HepG2 (cell line): ENCODE measurements around the gene HOXA1. TPM values are rescaled to one million over a fixed set of nuclear protein-coding genes. Genes with fewer than 3 reads are reported as not detected.

Experiments used
- ATAC-seq: fragments of 200-7000 bp; cut with Tn5 transposase; 3 replicates; pipeline ENCODE4 v1.9.1; 2020; ENCODE audit warnings: mild to moderate bottlenecking, moderate library complexity
- BruUV-seq: library from RNA; stranded (reverse); fragments of 400-500 nt; replicated peaks from 2 replicates; lab custom pipeline; 2021; lab: Mats Ljungman, UMichigan
- CTCF ChIA-PET: fragments of 300-600 bp; formaldehyde crosslinking; extraction: SDS; loops from one replicate; lab custom pipeline; 2021; ENCODE audit warnings: low total read pairs, inconsistent platforms, low intra/inter-chr PET ratio; lab: Yijun Ruan, JAX
- POLR2A ChIA-PET: fragments of 350-600 bp; sonication (Branson Sonifier 250); formaldehyde crosslinking; loops from one replicate; lab custom pipeline; 2020; ENCODE audit warnings: antibody characterized with exemption, inconsistent platforms; lab: Yijun Ruan, JAX
- DNase-seq: peaks from one replicate; pipeline ENCODE4 v3.0.0-alpha.2; 2015; ENCODE audit warnings: low spot score
- FAIRE-seq: peaks from 3 replicates; lab custom pipeline; 2011; peaks lifted over from hg19 to GRCh38; lab: Jason Lieb, UNC
- H2AFZ ChIP-seq: one replicate; pipeline ENCODE4 v1.6.1; 2011; ENCODE audit warnings: low read length, inconsistent platforms
- H3K27ac ChIP-seq: fragments of 300-600 bp; 3 replicates; pipeline ENCODE4 v1.8.0; 2011; ENCODE audit warnings: mixed run types, mild to moderate bottlenecking, mixed read lengths, low read length, inconsistent platforms; ENCODE audit not compliant: insufficient read depth; ENCODE audit errors: extremely low read length
- H3K27me3 ChIP-seq, 2 experiments: fragments of 200-600 bp in 1 of 2; 2 replicates in 1 of 2; 3 replicates in 1 of 2; pipeline versions ENCODE4 v1.6.0 to v1.8.0; 2011; ENCODE audit warnings: low read length in 2 of 2, mild to moderate bottlenecking in 2 of 2, moderate library complexity in 2 of 2, inconsistent platforms in 1 of 2; ENCODE audit not compliant: insufficient read depth in 2 of 2, control insufficient read depth in 1 of 2
- H3K36me3 ChIP-seq, 2 experiments: fragments of 200-600 bp in 1 of 2; replicated peaks in 1 of 2; 2 replicates in 1 of 2; 3 replicates in 1 of 2; pipeline versions ENCODE4 v1.5.1 to v1.8.0; 2011; ENCODE audit warnings: low read length in 2 of 2, inconsistent platforms in 1 of 2; ENCODE audit not compliant: insufficient read depth in 2 of 2, control insufficient read depth in 1 of 2
- H3K4me1 ChIP-seq: 2 replicates; pipeline ENCODE4 v1.5.1; 2012; ENCODE audit warnings: low read length, inconsistent platforms; ENCODE audit not compliant: insufficient read depth
- H3K4me2 ChIP-seq: 2 replicates; pipeline ENCODE4 v1.6.0; 2011; ENCODE audit warnings: low read depth, low read length, inconsistent platforms
- H3K4me3 ChIP-seq, 3 experiments: fragments of 200-600 bp in 1 of 3; sonication (generic), shearing (Covaris generic) in 1 of 3; replicated peaks in 1 of 3; 2 replicates each; pipeline ENCODE4 v1.5.1; 2011 to 2016; ENCODE audit warnings: low read length in 3 of 3, inconsistent platforms in 2 of 3, low read depth in 2 of 3, mild to moderate bottlenecking in 2 of 3, control low read depth in 1 of 3, mixed read lengths in 1 of 3; ENCODE audit not compliant: insufficient read depth in 1 of 3
- H3K79me2 ChIP-seq: one replicate; pipeline ENCODE4 v1.6.1; 2011; ENCODE audit warnings: low read length, inconsistent platforms; ENCODE audit not compliant: insufficient read depth
- H3K9ac ChIP-seq: 2 replicates; pipeline ENCODE4 v1.6.0; 2011; ENCODE audit warnings: mild to moderate bottlenecking, low read depth, low read length, inconsistent platforms; ENCODE audit not compliant: insufficient read depth
- H3K9me3 ChIP-seq: 2 replicates; pipeline ENCODE4 v1.5.1; 2012; ENCODE audit warnings: mild to moderate bottlenecking, low read length
- H4K20me1 ChIP-seq: 2 replicates; pipeline ENCODE4 v1.6.0; 2011; ENCODE audit warnings: inconsistent platforms, mild to moderate bottlenecking, low read length, moderate library complexity; ENCODE audit not compliant: insufficient read depth
- CENPT ChIP-seq: sonication (generic); formaldehyde crosslinking; IDR thresholded peaks from 2 replicates; pipeline ENCODE4 v1.8.0; 2022; ENCODE audit warnings: low read depth, mild to moderate bottlenecking, moderate library complexity, missing genetic modification reagents
- NR1H2 ChIP-seq: sonication (generic); formaldehyde crosslinking; IDR thresholded peaks from 2 replicates; pipeline ENCODE4 v1.8.1; 2022; ENCODE audit warnings: low read depth, missing genetic modification reagents, borderline replicate concordance
- NR3C1 ChIP-seq: sonication (generic); formaldehyde crosslinking; IDR thresholded peaks from 2 replicates; pipeline ENCODE4 v1.4.0; 2020; ENCODE audit warnings: missing genetic modification reagents
- SALL1 ChIP-seq: sonication (generic); formaldehyde crosslinking; IDR thresholded peaks from 2 replicates; pipeline ENCODE4 v1.8.0; 2022; ENCODE audit warnings: mild to moderate bottlenecking, missing genetic modification reagents
- SP140L ChIP-seq: sonication (generic); formaldehyde crosslinking; IDR thresholded peaks from 2 replicates; pipeline ENCODE4 v1.4.0; 2020; ENCODE audit warnings: missing genetic modification reagents, borderline replicate concordance
- ZNF207 ChIP-seq: fragments of 450-650 bp; IDR thresholded peaks from 2 replicates; pipeline ENCODE4 v1.6.1; 2016; ENCODE audit warnings: antibody characterized with exemption, borderline replicate concordance
- ZNF343 ChIP-seq: sonication (generic); formaldehyde crosslinking; IDR thresholded peaks from 2 replicates; pipeline ENCODE4 v1.4.0; 2020; ENCODE audit warnings: mild to moderate bottlenecking, missing genetic modification reagents
- ZNF484 ChIP-seq: sonication (generic); formaldehyde crosslinking; IDR thresholded peaks from 2 replicates; pipeline ENCODE4 v1.5.1; 2020; ENCODE audit warnings: mild to moderate bottlenecking, low read depth, missing genetic modification reagents, borderline replicate concordance
- WGBS: methylation state at CpG from one replicate; pipeline ENCODE4 v1.1.6; 2017; ENCODE audit warnings: low lambda C conversion rate; 5-methylcytosine and 5-hydroxymethylcytosine counted together
- in situ Hi-C: cut with HindIII; loops from 2 replicates; pipeline ENCODE4 v1.10.0; 2017; ENCODE audit warnings: low pct_unique_long_range_greater_than_20kb; ENCODE audit not compliant: extremely low pct_ligation_motif_present
- intact Hi-C: fragments of 100-400 bp; cut with micrococcal nuclease; formaldehyde crosslinking; loops from one replicate; pipeline ENCODE4 v1.10.0; 2022; ENCODE audit not compliant: unreplicated experiment
- polyA plus RNA-seq, 8 experiments: library from polyadenylated mRNA; depleted of rRNA in 3 of 8; stranded (reverse) in 7 of 8; unstranded in 1 of 8; fragments of >200 nt; fragmentation: Illumina TruSeq in 4 of 8; extraction: Trizol in 4 of 8; gene quantifications; 2 replicates each; pipeline versions ENCODE4 v1.2.1 to v1.2.3, GENCODE V29; 2011 to 2016; ENCODE audit warnings: low read depth in 4 of 8, missing spikeins in 1 of 8, mixed read lengths in 1 of 8; ENCODE audit not compliant: insufficient read depth in 1 of 8
- total RNA-seq, 5 experiments: library from RNA; depleted of rRNA; stranded (reverse); fragments of >200 nt; fragmentation: Illumina TruSeq; extraction: Trizol; gene quantifications; 2 replicates each; pipeline ENCODE4 v1.2.3, GENCODE V29; 2016; ENCODE audit warnings: low read depth in 1 of 5
- TF ChIP-seq, protein P1 (sequence below): IDR thresholded peaks from 2 replicates; pipeline ENCODE4 v1.6.1; 2016; ENCODE audit warnings: low read depth, missing genetic modification reagents, missing compliant biosample characterization
- TF ChIP-seq, protein P2 (sequence below): sonication (generic); formaldehyde crosslinking; IDR thresholded peaks from 2 replicates; pipeline ENCODE4 v1.5.0; 2020; ENCODE audit warnings: missing genetic modification reagents, mild to moderate bottlenecking, borderline replicate concordance
- TF ChIP-seq, protein P3 (sequence below): sonication (generic); formaldehyde crosslinking; IDR thresholded peaks from 2 replicates; pipeline ENCODE4 v1.5.0; 2020; ENCODE audit warnings: missing genetic modification reagents
- TF ChIP-seq, protein P4 (sequence below): sonication (generic); formaldehyde crosslinking; IDR thresholded peaks from 2 replicates; pipeline ENCODE4 v1.5.1; 2020; ENCODE audit warnings: missing genetic modification reagents, mild to moderate bottlenecking, borderline replicate concordance

Gene HOXA1
- total and polyA plus RNA-seq, 2 of the 13 experiments (the other 11 are each of a cell fraction or from before 2014, with no cell fraction given), result 0.18 to 0.20 TPM

DNA sequence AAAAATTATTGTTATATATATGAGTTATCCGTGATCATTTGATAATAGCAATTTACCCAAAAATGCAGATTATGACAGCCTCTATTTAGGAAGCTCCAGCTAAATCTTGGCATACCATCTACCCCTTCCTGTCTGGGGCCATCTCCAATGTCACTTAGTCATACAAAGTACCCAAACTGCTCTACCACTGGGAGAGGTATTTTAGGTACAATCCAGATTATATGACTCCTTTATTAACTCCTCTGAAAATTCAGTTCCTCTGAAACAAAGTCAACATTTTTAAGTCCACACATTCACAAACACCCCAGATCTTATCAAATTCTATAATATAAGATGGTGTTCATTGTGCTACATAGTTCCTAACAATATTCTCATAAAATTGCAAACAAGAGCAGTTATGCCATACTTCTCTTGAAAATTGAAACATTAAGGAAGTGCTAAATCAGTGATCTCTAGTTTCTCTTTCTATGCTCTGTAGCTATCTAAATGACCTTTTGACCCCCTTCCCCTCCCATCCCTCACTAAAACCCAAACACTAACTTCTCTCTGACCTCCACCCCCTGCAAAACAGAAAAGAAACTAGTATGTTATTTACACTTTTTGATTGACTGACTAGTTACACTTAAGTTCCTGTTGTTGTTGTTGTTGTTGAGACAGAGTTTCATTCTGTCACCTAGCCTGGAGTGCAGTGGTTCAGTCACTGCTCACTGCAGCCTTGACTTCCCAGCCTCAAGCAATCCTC, 16.4 kb downstream of the HOXA1 start:
- 94% methylated on average over 1 of the region's 1 CpG for WGBS
- ChIA-PET POLR2A (no interaction called here), CTCF (no interaction called here)
- DNase-seq (no peak), FAIRE-seq (no peak), ATAC-seq (no peak)
- Histone ChIP-seq H3K9me3 (no peaks in the 10 kb centered on the region), H3K36me3 (no peaks in the 10 kb centered on the region), H3K27ac (no peak overlapping the region), H3K4me3 (no peak overlapping the region), H3K4me1 (peaks cover 27% of the 10 kb centered on the region), H3K9ac (no peak overlapping the region), H4K20me1 (no peaks in the 10 kb centered on the region), H2AFZ (no peak overlapping the region), H3K79me2 (no peaks in the 10 kb centered on the region), H3K4me2 (no peak overlapping the region), H3K27me3 (no peaks in the 10 kb centered on the region)
- no TSS peak for BruUV-seq
- intact Hi-C loops, result no loop called here
- in situ Hi-C loops, result no loop called here
- no peak for TF ChIP-seq NR3C1 (CRISPR knock-in tag)
- no peak for TF ChIP-seq CENPT (CRISPR knock-in tag)
- no peak for TF ChIP-seq ZNF207
- TF ChIP-seq, protein P1, sequence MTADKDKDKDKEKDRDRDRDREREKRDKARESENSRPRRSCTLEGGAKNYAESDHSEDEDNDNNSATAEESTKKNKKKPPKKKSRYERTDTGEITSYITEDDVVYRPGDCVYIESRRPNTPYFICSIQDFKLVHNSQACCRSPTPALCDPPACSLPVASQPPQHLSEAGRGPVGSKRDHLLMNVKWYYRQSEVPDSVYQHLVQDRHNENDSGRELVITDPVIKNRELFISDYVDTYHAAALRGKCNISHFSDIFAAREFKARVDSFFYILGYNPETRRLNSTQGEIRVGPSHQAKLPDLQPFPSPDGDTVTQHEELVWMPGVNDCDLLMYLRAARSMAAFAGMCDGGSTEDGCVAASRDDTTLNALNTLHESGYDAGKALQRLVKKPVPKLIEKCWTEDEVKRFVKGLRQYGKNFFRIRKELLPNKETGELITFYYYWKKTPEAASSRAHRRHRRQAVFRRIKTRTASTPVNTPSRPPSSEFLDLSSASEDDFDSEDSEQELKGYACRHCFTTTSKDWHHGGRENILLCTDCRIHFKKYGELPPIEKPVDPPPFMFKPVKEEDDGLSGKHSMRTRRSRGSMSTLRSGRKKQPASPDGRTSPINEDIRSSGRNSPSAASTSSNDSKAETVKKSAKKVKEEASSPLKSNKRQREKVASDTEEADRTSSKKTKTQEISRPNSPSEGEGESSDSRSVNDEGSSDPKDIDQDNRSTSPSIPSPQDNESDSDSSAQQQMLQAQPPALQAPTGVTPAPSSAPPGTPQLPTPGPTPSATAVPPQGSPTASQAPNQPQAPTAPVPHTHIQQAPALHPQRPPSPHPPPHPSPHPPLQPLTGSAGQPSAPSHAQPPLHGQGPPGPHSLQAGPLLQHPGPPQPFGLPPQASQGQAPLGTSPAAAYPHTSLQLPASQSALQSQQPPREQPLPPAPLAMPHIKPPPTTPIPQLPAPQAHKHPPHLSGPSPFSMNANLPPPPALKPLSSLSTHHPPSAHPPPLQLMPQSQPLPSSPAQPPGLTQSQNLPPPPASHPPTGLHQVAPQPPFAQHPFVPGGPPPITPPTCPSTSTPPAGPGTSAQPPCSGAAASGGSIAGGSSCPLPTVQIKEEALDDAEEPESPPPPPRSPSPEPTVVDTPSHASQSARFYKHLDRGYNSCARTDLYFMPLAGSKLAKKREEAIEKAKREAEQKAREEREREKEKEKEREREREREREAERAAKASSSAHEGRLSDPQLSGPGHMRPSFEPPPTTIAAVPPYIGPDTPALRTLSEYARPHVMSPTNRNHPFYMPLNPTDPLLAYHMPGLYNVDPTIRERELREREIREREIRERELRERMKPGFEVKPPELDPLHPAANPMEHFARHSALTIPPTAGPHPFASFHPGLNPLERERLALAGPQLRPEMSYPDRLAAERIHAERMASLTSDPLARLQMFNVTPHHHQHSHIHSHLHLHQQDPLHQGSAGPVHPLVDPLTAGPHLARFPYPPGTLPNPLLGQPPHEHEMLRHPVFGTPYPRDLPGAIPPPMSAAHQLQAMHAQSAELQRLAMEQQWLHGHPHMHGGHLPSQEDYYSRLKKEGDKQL (CRISPR knock-in tag), result no peak
- TF ChIP-seq ZNF343 (CRISPR knock-in tag), result no peak
- no peak for TF ChIP-seq SP140L
- TF ChIP-seq, protein P2, sequence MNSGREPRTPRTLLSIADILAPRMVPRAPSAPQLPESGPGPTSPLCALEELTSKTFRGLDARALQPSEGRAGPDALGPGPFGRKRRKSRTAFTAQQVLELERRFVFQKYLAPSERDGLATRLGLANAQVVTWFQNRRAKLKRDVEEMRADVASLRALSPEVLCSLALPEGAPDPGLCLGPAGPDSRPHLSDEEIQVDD (CRISPR knock-in tag), result no peak
- TF ChIP-seq, protein P3, sequence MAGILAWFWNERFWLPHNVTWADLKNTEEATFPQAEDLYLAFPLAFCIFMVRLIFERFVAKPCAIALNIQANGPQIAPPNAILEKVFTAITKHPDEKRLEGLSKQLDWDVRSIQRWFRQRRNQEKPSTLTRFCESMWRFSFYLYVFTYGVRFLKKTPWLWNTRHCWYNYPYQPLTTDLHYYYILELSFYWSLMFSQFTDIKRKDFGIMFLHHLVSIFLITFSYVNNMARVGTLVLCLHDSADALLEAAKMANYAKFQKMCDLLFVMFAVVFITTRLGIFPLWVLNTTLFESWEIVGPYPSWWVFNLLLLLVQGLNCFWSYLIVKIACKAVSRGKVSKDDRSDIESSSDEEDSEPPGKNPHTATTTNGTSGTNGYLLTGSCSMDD, result no peak
- no peak for TF ChIP-seq SALL1
- TF ChIP-seq, protein P4, sequence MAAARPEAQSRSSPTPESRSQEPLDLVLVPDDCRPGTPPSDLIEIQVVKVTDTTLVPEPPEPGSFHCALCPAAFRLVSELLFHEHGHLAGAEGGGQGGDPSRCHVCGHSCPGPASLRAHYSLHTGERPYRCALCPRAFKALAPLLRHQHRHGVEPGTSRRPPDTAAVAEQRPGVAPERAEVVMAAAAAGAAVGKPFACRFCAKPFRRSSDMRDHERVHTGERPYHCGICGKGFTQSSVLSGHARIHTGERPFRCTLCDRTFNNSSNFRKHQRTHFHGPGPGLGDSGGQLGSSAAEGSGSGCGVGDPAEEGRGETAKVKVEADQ (CRISPR knock-in tag), result no peak
- no peak for TF ChIP-seq ZNF484
- no peak for TF ChIP-seq NR1H2 (CRISPR knock-in tag)
